GM10266 (cell line): Measurements from ENCODE around the gene TP73.

Source experiments
- DNase-seq: peaks from one replicate; pipeline ENCODE4 v3.0.0; 2012; ENCODE audit errors: extremely low spot score
- TF ChIP-seq, protein P1 (sequence below): IDR thresholded peaks from 2 replicates; pipeline ENCODE4 v1.5.1; 2012; ENCODE audit warnings: mild to moderate bottlenecking, low read depth; ENCODE audit not compliant: control insufficient read depth, insufficient read depth; ENCODE audit errors: missing control alignments

The TP73 gene

GRCh38 chr1:3668585-3669300, 16.4 kb downstream of the TP73 start:
- TF ChIP-seq, protein P1, sequence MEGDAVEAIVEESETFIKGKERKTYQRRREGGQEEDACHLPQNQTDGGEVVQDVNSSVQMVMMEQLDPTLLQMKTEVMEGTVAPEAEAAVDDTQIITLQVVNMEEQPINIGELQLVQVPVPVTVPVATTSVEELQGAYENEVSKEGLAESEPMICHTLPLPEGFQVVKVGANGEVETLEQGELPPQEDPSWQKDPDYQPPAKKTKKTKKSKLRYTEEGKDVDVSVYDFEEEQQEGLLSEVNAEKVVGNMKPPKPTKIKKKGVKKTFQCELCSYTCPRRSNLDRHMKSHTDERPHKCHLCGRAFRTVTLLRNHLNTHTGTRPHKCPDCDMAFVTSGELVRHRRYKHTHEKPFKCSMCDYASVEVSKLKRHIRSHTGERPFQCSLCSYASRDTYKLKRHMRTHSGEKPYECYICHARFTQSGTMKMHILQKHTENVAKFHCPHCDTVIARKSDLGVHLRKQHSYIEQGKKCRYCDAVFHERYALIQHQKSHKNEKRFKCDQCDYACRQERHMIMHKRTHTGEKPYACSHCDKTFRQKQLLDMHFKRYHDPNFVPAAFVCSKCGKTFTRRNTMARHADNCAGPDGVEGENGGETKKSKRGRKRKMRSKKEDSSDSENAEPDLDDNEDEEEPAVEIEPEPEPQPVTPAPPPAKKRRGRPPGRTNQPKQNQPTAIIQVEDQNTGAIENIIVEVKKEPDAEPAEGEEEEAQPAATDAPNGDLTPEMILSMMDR, result no peak
- no peak for DNase-seq

DNA sequence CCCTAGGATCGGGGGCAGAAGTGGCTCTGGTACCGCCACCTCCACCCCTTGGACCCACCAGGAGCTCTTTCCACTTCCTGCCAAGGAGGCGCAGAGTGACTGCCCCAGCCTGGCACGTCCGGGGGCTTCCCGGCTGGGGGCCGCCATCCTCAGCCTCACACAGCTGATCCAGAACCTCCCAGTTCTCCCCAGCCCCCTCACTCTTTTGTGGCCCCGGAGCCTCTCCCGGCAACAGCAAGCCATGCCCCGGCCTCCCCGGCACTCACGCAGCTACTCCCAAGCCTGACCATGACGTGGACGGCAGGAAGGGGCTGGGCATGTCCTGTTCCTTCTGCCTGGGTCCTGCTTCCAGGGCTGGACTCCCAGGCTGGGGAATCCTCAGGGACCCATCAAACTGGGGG, 17.1 kb downstream of the TP73 start:
- TF ChIP-seq, protein P1, result no peak
- no peak for DNase-seq

- TF ChIP-seq, protein P1, result no peak
- DNase-seq, result no peak
Measured at GRCh38 chr1:3669971-3670431, 17.7 kb downstream of the TP73 start.

DNA sequence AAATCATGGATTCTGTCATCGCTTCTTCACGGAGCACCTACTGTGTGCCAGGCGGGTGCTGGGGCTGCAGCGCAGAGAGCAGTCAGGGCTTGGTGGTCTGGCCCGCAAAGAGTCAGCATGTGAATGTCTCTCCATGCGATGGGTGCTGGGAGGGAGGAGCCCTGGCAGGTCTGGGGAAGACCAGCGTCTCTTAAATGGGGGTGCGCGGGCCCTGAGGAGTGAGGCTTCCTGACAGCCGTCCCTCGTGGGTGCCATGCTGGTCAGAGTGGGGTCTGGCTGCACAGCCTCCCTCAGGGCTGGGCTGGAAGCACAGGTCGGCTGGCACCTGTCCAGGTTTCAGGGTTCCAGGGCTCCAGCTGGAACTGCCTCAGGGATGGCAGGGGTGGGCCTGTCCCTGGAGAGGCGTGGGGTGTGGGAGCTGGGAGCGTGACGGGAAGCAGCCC, 18.5 kb downstream of the TP73 start:
- TF ChIP-seq, protein P1, result no peak
- DNase-seq, result no peak

- DNase-seq, result no peak
- TF ChIP-seq, protein P1, result no peak
Measured at GRCh38 chr1:3671371-3672180, 19.3 kb downstream of the TP73 start.

DNA sequence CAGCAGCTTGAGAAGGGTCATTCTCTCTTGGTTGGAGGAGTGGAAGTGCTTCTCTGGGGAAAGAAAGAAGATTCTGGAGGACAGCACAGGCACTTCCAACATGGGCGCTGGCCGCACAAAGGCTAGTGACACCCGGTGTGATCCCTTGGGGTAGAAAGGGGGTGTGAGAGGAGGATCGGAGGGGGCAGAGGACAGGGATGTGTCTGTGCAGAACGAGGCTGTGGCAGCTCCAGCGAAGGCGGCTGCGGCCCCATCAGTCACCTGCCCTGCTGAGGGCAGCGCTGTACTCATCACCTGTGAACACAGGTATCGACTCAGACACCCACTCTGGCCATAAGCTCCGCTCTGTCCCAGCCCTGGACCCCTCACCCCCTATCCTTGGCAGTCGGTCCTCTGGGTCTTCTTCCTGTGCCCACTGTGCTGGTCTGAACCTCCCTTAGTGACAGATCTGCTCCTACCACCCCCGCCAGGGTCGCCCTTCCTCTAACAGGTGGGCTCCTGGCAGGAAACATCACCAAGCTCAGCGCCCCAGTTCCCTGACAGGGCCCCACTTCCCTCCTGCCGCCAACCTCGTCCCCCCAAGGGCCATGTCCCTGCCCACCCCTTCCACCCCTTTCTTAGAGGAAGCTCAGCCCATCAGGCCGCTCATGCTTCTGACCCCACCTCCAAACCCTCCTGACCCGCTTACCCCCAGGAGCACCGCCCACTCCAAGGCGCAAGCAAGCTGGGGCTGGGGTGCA, 20.1 kb downstream of the TP73 start:
- no peak for DNase-seq
- TF ChIP-seq, protein P1, result no peak

- TF ChIP-seq, protein P1, result no peak
- no peak for DNase-seq
Measured at GRCh38 chr1:3672971-3673361, 20.6 kb downstream of the TP73 start.
